ENCODE results near the gene TCF4.

- TF ChIP-seq, protein P1, sequence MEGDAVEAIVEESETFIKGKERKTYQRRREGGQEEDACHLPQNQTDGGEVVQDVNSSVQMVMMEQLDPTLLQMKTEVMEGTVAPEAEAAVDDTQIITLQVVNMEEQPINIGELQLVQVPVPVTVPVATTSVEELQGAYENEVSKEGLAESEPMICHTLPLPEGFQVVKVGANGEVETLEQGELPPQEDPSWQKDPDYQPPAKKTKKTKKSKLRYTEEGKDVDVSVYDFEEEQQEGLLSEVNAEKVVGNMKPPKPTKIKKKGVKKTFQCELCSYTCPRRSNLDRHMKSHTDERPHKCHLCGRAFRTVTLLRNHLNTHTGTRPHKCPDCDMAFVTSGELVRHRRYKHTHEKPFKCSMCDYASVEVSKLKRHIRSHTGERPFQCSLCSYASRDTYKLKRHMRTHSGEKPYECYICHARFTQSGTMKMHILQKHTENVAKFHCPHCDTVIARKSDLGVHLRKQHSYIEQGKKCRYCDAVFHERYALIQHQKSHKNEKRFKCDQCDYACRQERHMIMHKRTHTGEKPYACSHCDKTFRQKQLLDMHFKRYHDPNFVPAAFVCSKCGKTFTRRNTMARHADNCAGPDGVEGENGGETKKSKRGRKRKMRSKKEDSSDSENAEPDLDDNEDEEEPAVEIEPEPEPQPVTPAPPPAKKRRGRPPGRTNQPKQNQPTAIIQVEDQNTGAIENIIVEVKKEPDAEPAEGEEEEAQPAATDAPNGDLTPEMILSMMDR (IDR thresholded peaks at IDR 0.05; ENCODE audit: low read length), result no peak
- no peak for TF ChIP-seq EZH2 (optimal IDR thresholded peaks at IDR 0.05; ENCODE audit: low read depth, low read length)
Observed at GRCh38 chr18:55584201-55584600, 3.8 kb downstream of the TCF4 start.
